CD4-positive, alpha-beta T cell treated with Interferon alpha-2 for 1 hour (primary cell): ENCODE results near the gene RSRP1.
"Not testable (repeated sequence)": the region's sequence is repeated elsewhere in the genome, so short reads cannot be mapped to it uniquely, and the experiment has no call there.

Source experiments
- DNase-seq, 2 donors: peaks; one replicate each; pipeline ENCODE4 v3.0.0-alpha.2; 2020 to 2022

The RSRP1 gene

DNA sequence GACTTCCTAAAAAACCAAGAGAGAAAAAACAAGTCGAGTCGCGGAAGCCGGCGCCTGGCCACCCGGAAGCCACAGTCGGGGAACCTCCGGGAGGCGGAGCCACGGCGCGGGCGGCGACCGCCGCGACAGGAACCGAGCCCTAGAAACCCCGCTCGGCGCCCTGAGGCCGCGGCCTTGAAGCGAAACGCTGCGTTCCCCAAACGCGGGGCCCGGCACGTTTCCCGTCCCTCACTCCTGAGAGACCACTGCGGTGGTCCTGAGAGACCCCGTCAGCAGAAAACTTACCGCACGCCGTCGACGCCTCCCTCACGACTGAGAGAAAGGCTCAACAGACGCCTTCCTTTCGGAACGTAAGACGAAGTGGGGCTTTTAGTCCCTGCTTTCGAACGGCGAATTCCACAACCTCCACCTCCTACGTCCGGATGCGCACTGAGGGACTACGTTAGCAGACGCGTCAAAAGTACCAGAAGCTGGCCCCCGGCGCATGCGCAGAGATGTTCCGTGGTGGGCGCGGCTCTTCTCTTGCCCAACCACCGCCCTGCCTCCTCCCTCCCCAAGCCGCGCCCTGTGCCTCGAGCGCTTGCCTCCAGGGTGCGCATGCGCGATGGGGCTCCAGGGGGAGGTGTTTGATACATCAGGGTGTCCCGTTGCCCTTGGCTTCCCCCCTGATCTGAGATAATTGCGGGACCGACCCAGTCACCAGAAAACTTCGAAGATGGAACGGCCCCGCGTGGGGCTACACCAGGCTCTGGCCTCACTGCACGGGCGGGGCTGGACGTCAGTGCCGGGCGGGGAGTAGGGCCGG lies at the start of gene RSRP1:
Gene RSRP1, minus strand, starts transcription at position 431 of the 805 bp plus-strand sequence. CDS start 491 bp downstream, outside the sequence.
- peak; percentile 100 for DNase-seq

DNA sequence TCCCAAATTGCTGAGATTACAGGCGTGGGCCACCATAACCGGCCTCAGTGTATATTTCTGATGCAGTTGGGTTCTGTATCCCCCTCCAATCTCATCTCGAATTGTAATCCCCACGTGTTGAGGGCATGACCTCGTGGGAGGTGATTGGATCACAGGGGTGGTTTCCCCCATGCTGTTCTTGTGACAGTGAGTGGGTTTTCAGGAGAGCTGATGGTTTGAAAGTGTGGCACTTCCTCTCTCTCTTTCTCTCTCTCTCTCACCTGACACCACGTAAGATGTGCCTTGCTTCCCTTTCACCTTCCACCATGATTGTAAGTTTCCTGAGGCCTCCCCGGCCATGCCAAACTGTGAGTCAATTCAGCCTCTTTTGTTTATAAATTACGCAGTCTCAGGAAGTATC lies 49.2 kb upstream of the RSRP1 start:
- DNase-seq, result not testable (repeated sequence)

GRCh38 chr1:25294889-25295826 lies 47.9 kb upstream of the RSRP1 start:
- not testable (repeated sequence) for DNase-seq

- DNase-seq, result not testable (repeated sequence)
Observed at GRCh38 chr1:25293426-25293825, 46.2 kb upstream of the RSRP1 start.

- not testable (repeated sequence) for DNase-seq
Observed at GRCh38 chr1:25290043-25290442, 42.8 kb upstream of the RSRP1 start.

DNA sequence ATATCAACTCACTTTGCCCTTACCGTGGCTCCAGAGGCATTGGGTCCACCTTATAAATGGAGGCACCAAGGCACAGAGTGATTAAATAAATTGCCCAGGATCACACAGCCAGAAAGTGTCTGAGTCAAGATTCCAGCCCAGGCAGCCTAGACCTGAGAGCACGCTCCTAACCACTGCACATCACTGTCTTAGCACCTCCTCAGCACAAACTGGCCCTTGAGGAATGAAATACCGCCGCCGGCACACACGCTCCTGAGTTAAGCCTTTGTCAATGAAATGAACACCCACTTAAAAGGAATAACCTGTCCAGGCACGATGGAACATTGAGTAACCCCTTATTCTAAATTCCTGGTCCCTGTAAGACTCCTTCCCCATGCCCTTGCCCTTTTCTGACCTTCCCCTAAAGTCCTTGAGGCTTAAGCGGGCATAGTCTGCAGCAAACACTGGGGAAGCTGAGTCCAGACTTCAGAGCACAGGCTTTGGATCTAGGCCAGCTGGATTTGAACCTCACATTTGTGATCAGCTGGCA lies 41.4 kb upstream of the RSRP1 start:
- not testable (repeated sequence) for DNase-seq

DNA sequence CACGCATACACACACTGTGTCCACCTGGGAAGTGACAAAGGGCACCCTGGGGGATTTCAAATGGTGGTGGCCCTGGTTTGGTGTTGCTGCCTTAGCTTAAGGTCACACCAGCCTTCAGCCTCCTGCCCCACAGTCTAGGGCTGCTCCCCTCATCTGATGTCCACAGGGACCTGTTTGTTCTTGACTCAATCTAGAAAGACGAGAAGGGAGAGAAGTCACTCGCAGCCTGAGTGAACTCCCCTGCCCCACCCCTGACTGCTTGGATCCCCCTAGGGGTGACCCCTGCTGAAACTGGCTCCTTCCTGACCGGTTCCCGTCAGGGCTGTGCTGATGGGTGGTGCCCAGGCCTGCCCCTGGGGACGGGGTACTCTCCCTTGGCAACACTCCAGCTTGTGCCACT lies 39.9 kb upstream of the RSRP1 start:
- DNase-seq, result not testable (repeated sequence)

DNA sequence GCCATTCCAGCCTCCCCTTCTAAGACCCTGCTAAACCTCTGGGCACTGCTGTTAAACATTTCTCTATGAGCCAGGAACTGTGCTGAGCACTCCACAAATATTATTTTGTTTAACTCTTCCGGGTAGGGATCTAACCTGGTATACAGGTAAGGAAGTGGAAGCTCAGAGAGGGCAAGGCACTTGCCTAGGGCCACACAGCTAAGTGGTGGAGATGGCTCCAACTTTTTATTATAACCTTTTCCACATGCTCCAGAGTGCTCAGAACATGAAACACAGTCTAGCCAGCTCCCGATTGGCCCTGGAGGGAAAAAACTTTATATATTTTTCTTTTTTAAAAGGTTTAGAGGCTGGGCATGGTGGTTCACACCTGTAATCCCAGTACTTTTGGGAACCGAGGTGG lies 38.6 kb upstream of the RSRP1 start:
- not testable (repeated sequence) for DNase-seq

DNA sequence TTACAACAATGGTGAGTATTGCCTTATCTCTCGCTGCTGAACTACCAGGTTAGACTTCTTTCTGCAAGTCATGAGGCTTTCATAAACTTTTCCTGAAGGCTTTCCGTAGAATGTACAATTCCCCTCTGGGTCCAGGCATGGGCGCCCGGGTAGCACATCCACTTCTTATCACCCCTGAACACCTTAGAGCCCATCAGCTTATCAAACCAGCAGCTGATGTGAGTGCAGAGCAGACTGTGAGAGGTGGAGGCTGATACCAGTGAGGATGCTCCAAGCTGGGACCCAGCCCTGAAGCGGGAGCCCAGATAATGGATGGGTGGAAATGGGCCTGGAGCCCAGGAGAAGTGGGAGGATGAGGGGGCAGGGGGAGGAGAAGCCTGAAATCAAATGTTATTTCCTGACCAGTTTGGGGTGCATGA lies 32.4 kb upstream of the RSRP1 start:
- not testable (repeated sequence) for DNase-seq

GRCh38 chr1:25278790-25279189 lies 31.5 kb upstream of the RSRP1 start:
- DNase-seq, result not testable (repeated sequence)

DNA sequence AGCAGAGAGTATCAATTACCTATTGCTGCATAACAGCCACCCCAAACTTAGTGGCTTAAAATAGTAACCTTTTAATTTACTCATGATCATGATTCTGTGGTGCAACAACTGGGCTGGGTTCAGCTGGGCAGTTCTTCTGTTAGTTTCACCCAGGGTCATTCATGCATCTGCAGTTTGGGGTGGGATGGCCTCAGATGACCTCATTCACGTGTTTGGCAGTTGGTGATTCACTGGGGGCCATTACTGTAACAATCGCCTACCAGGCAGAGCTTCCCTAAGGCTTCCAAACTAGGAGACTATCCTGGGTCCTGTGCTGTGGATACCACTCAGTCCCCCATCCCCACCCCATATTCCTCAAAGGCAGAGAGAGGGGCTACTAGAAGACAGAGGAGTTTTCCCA lies 31.1 kb upstream of the RSRP1 start:
- DNase-seq, result not testable (repeated sequence)

- DNase-seq, result not testable (repeated sequence)
Observed at GRCh38 chr1:25277295-25277694, 30.0 kb upstream of the RSRP1 start.

DNA sequence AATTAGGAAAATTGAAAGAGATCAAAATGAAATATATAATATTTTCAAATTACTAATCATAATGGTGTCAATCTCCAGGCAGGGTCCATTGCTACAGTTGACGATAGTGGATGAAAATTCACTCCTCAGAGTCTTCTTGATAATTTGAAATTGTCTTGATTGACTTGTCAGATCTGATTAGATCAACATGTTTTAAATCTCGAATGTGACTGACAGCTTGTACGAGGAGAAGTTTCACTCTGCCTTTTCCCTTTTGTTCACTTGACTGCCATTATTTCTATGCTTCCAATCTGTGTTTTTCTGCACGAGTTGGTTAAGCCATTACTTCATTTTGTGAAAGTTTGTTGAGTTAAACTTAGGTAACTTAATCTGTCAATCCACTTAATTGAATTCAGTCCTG lies 28.4 kb upstream of the RSRP1 start:
- not testable (repeated sequence) for DNase-seq

- not testable (repeated sequence) for DNase-seq
Observed at GRCh38 chr1:25272238-25272637, 25.0 kb upstream of the RSRP1 start, which contains the start of gene RHD. RHD (plus strand) TSS chr1:25272509; CDS start chr1:25272548, 39 bp downstream.

GRCh38 chr1:25268143-25268760 lies 21.0 kb upstream of the RSRP1 start:
- DNase-seq, result not testable (repeated sequence)

DNA sequence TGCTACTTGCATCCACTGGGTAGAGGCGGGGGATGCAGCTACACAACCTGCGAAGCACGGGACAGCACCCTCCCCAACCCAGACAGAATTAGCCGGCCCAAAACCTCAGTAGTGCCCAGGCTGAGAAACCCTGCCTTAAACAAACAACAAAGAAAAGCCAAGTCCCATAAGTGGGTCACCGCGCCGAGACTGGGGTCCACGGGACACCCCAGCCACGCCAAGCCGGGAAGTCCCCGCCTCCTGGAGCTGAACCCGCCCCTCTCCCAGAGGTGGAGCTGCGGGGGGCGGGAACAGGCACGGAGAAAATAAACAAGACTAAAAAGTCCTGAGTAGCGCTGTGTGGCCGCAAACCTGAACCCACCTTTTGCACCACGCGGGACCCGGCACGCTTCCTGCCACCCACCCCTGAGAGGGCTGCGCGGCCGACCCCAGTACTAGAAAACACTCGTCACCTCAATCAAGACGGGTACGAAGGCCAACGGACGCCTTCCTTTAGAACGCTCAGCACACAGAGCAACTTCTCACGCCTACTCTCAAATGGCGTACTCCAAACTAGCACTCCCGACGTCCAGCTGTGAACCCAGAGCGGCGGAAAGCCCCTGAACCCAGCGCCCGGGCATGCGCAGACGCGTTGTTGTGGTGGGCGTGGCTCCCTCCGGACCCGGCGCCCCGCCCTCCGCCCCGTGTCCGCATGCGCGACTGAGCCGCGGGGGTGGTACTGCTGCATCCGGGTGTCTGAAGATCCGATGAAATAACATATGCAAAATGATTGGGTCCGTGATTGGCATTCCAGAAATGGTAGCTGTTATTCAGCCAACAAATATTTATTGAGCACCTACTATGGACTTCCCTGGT lies 20.3 kb upstream of the RSRP1 start:
- DNase-seq, result peak; percentile 89 to 90

- not testable (repeated sequence) for DNase-seq
Observed at GRCh38 chr1:25266554-25267287, 19.5 kb upstream of the RSRP1 start.

- DNase-seq, result not testable (repeated sequence)
Observed at GRCh38 chr1:25260336-25260735, 13.1 kb upstream of the RSRP1 start.

DNA sequence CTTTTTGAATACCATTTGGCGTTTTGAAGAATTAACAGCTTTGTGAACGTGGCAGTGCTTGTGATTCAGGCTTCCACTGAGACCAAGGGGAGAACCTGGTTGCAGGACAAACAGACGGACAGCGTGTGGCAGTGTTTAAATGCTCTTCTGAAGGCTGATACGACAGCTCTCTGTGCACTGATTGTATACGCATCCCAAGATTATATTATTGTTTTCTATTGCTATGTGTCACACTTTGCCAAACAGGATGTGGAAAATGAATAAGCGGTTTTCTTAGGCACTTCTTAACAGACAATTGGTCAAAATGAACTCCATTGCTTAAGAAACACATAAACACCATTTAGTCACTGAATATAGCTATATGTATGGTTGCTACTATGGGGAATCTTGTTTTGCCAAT lies 12.6 kb upstream of the RSRP1 start:
- not testable (repeated sequence) for DNase-seq

DNA sequence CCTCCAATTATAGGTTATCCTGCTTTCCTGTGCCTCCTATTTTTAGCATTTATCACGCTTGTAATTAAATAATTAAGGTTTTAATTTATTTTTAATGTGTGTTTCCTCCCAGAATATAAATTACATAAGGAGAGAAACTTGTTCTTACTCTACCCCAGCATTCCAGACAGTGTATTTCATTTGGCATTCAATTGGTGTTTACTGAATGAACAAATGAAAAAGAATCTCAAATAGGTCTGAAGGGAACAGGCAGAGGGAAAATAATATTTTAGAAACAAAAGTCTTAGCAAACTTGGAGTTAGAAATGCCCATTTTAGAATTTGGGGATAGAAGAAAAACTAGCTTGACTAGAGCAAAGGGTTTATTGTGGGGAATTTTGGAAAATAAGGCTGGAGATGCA lies 9.9 kb upstream of the RSRP1 start:
- DNase-seq, result no peak

DNA sequence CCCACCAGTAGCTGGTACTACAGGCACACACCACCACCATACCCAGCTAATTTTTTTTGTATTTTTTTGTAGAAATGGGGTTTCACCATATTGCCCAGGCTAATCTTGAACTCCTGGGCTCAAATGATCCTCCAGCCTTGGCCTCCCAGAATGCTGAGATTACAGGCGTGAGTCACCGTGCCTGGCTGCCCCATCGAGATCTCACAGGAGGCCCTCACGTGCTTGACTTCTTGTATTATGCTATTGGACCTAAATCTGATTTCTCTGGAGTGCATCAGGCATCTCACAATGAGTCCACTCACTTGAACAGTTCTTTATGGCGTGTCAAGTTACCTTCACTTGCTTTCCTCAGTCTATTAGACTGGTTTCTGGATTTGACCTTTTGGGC lies 9.3 kb upstream of the RSRP1 start:
- DNase-seq, result no peak
